ENCODE results near the gene SERPINB6.

- TF ChIP-seq CTCF (conservative IDR thresholded peaks at IDR 0.05; ENCODE audit: low read length): no peak
- no peak for TF ChIP-seq EZH2phosphoT487 (IDR thresholded peaks at IDR 0.05; ENCODE audit: borderline replicate concordance, low read depth, low read length)
These were observed 52.0 kb downstream of the SERPINB6 start for GRCh38 chr6:2919401-2919800.

Measured in OCI-LY7 (cell line).